RKO (cell line): ENCODE measurements around the gene IL36G.
"Not testable (repeated sequence)": the region's sequence is repeated elsewhere in the genome, so short reads cannot be mapped to it uniquely, and the experiment has no call there.

Experiments used
- DNase-seq: peaks from one replicate; pipeline ENCODE4 v3.0.0-alpha.2; 2016; ENCODE audit warnings: low spot score

The IL36G gene

DNA sequence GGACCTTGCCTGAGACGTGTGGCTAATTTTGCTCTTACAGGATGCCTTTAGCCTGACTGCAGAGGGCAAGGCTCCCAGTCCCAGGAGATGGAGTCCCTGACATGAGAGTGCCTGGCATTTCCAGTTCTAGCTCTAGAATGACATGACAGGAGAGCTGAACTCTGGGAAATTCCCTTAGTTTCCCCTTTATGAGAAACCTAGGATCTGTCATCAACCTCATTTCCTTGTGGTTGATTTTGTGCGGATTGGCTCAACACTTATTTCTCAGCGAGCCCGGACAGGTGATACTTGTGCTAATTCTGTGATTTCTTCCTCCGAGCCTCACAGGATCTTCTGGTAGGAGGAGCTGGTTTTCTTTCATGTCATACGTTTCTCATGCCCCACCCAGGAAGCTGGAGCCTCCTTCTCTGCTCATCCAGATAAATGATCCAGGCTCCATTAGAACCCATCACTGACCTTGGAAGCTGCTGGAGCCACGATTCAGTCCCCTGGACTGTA lies at the start of gene IL36G:
Gene IL36G, plus strand, starts transcription at position 448 of the 498 bp plus-strand sequence. CDS start 633 bp downstream, outside the sequence.
- DNase-seq: no peak

DNA sequence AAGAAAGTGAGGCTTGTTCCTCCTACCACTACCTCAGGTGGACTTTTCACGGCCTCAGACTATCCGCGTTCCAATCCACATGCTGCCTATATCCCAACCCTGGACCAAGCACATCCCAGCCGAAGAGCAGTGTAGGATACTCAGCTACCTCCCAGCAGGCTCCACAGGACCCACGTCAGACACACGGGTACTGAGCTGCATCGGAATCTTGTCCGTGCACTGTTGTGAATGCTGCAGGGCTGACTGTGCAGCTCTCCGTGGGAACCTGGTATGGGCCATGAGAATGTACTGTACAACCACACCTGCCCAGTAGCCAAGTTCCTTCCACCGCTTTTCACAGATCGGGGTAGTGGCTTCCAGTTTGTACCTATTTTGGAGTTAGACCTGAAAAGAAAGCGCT lies 44.5 kb upstream of the IL36G start:
- DNase-seq: no peak

DNA sequence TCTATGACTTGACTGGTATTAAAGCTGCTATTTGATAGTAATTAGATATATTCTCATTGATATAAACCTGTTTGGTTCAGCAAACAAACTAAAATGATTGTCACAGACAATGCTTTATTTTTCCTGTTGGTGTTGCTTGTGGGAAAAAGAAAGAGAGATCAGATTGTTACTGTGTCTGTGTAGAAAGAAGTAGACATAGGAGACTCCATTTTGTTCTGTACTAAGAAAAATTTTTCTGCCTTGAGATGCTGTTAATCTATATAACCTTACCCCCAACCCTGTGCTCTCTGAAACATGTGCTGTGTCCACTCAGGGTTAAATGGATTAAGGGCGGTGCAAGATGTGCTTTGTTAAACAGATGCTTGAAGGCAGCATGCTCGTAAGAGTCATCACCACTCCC lies 43.7 kb upstream of the IL36G start:
- DNase-seq: not testable (repeated sequence)

DNA sequence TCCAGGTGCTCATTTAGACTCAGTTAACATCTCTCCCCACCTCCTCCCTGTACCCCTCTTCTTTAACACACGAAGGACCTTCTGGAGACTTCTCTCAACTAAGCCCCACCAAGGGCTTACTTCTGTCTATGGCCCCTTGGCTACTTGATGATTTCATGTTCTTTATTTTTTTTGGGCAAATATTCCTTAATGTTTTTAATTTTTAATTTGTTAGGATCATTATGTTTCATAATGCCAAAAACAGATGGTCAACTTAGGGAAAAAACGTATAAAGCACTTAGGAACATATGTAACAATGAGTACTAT lies 40.9 kb upstream of the IL36G start:
- no peak for DNase-seq

DNA sequence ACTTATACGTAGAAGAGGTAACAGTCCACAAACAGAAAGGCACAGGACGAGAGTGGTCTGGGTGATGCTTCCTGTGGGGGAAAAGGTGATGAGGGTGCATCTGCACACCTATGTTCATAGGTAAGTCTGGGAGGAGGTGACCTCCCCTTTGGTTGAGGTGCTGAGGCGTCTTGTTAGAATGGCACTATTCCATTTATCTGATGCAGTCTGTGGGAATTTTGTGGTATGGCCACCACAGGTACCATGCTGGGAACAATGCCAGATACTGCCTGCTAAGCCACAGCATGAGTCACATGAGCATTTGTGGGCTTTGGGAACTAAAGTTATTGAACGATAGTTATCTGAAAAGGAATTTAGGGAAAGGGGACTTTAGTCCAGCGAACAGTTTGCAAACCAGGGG lies 38.9 kb upstream of the IL36G start:
- DNase-seq: no peak

DNA sequence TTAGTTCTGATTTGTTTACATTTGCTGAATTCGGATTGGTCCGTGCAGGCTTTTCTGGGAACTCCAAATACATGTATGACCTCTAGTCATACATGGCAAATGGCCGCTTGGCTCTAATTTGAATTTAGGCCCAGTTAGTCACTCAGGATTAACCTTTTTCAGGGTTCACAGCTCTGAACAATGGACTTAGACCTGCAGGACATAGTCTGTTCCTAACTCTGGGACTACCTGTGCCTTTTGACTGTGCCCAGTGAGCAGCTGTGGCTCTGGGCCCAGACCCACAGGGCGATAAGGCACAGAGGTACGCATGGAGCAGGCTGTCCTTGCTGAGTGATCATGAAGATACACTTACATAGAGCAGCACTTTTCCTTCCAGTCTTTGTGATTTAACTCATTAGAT lies 38.4 kb upstream of the IL36G start:
- DNase-seq: no peak

DNA sequence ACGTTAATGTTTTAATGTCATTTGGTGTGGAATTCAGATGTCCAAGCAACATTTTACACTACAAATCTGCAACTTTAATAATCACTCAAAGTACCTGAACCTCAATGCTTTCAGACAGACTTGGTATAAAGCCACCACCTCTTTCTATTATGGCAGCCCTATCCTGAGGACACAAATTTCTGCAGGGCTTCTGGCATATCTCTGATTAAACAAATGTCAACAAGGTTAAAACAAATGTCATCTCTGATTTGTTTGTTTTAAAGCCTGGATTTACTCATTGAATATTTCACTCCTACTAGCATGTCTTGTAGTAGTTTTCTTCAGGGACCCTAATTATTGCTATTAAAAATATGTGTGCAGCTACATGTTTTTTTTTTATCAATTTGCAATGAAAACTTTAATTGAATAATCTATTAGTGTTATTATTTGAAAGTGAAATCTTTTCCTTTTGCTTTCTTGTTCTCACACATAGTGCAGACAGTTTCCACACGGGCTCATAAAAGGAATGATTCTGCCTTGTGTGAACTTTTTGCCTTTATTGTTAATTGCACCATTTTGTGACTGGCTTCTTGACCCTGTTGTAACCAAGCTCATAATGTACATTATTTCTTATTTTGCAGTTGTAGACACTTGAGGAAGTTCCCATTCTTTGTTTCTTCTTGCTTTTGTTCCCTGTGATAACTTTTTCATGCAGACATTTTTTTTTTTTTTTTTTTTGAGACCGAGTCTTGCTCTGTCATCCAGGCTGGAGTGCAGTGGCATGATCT lies 36.8 kb upstream of the IL36G start:
- no peak for DNase-seq

DNA sequence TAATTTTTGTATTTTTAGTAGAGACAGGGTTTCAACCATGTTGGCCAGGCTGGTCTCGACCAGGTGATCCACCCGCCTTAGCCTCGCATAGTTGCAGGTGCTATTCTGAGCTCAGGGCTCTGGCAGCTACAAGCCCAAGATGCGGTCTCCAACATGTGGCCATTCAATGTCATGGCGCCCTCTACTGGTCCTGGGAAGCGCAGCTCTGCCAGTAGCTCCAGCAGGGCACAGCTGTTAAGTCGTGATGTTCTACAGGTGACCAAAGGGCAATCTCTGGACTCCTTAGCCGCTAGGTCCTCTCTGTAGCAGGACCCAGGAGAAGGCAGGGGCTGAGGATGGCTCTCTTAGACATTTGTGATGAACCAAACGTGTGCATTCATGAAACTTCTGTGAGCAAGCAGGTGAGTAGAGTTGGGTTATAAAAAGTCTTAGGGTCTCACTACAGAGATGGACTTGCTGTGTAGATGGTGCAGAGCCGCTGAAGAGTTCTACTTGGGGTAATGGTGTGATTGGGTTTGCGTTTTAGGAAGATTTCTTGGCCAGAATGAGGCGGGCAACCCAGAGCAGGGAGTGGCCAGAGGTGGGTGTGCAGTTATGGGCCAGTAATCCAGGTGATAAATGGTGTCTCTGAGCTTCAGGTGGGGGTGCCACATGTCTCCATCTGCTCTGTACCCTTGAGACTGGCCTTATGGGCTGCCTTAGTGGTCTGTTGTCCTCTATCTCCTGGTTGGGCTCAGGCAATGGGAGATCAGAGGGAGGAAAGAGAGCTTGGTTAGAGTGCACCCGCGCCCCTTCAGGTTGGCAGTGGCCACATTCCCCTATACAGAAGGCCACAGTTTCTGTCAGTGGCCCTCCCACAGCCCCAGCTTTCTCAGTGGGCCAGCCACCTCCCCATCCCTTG lies 35.8 kb upstream of the IL36G start:
- DNase-seq: peak; percentile 52

DNA sequence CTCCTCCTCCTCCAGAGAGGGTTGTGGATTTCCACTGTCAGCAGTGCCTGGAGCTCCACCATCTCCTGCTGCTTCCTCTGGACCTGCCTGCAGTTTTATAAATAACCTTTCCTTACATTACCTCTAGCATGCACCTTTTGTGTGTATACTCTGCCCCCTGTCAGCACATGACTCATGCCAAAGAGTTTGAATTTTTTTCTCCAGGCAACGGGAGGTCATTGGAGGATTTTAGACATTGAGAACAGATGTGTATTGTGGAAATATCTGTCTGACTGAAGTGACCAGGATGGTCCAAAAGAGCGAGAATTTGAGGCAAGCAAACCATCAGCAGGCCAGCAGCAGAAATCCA lies 35.2 kb upstream of the IL36G start:
- DNase-seq: no peak

DNA sequence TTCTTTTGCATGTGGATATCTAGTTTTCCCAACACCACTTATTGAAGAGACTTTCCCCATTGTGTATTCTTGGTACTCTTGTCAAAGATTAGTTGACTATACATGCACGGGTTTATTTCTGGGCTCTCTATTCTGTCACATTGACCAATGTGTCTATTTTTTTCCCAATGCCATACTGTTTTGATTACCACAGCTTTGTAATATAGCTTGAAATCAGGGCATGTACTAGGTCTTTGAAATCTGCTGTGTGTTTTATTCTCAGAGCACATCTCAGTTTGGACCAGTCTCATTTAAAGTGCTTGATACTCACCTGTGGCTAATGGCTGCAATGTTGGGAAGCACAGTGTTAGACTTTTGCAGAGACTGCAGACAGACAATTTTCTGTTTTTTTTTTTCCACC lies 32.8 kb upstream of the IL36G start:
- DNase-seq: no peak

DNA sequence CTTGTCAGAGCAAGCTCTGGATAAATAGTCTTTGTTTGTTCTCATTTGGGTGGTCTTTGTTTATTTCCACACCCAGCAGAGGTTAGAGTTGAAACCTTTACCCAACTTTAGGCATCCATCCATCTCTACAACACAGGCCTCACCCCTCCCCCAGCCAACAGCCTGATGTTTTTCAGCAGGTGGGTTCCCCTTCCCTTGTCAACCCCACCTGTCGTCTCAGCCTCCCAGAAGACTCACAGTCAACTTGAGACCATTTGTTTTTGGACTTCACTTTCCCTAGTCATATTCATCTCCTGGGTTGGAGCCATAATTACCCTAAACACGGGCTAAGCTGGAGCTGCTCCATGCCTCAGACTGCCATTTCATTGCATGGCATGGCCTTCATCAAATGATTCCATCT lies 31.7 kb upstream of the IL36G start:
- DNase-seq: no peak

DNA sequence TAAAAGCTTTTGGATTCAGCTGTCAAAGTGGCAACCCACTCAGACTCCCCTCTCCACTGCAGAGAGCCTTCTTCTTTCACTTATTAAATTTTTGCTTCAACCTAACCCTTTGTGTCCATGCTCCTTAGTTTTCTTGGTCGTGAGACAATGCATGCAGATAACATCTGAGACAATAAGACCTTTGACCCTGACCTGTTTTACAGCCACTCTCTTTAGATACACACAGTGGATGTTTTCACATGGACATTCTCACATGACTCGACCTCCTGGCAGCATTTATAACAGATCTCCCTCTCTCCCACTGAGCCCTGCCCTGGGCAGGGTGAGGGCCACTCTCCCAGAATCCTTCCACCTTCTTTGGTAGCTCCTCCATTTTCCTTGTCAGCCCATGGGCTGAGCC lies 30.4 kb upstream of the IL36G start:
- DNase-seq: no peak

DNA sequence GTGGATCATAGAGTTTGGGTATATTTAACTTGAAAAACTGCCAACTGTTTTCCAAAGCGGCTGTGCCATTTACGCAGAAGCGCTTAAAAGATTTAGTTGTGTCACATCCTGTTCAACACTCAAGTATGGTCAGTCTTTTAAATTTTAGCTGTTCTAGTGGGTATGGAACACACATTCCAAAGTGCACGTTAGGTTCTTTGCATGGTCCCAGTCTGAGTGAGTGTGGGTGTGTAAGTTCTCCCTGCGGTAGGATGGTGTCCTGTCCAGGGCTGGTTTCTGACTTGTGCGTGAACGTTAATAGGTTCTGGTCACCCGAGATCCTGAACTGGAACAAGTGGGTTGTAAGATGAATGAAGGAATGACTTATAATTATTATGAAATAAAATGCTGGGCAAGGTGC lies 28.4 kb upstream of the IL36G start:
- DNase-seq: no peak

DNA sequence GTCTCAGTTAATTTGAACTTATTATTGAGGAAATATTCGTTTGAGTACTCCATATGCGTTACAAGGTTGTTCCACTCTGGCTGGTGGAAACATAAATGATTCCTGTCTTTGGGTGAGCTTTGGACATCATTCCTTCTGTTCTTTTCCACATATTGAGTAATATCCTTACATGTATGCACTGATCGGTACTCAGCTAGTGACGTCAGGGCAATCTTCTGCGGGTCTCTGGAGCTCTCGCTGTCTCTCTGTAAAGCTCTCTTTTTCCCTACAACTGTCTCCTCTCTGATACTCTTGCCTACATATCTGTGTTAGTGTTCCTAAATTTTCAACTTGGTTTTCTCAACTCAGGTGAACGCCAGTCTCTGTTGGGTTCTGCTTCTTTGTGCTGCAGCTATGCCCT lies 23.4 kb upstream of the IL36G start:
- DNase-seq: no peak

DNA sequence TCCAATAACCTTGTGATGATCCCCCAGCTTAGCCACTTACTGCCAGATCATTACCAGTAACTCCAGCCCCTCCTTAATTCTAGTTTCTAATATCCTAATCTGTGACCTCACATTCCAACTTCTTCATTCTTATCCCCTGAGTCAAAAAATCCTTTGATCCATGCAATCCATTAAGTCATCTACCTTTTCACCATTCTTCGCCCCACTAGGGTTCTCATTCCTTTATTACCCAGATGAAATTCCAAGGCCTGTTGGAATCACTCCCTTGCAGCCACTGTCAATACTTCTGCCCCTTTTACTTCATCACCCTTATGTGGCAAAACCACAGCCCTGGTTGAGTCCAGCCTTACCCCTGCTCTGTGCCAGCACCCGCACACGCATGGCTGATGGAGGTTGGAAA lies 20.3 kb upstream of the IL36G start:
- no peak for DNase-seq

DNA sequence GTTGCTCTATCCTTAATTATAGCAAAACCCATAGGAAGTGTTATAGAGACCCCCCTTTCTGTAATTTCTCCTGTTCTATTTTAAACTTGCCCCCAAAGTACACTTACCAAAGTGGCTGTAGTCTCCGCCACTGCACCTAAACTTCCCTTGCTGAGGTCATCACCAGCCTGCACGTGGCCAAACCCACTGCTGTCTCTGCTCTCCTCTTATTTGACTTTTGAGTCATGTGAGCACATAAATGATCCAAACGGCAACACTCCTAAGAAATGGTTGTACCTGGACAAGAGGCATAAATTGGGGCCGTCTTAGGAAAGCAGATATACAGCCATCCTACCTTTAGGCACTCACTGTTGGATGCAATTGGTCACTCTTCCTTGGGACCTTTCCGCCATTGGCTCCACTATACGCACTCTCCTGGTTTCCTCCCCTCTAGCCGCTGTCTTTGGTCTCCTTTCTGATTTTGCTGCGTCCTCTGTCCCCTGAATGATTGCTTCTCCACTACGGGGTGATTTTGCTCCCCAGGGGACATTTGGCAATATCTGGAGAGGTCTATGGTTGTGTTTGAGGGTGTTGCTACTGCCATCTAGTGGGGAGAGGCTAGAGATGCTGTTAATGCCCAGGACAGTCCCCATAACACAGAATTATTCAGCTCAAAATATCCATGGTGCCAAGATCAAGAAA lies 19.2 kb upstream of the IL36G start:
- peak; percentile 64 for DNase-seq

DNA sequence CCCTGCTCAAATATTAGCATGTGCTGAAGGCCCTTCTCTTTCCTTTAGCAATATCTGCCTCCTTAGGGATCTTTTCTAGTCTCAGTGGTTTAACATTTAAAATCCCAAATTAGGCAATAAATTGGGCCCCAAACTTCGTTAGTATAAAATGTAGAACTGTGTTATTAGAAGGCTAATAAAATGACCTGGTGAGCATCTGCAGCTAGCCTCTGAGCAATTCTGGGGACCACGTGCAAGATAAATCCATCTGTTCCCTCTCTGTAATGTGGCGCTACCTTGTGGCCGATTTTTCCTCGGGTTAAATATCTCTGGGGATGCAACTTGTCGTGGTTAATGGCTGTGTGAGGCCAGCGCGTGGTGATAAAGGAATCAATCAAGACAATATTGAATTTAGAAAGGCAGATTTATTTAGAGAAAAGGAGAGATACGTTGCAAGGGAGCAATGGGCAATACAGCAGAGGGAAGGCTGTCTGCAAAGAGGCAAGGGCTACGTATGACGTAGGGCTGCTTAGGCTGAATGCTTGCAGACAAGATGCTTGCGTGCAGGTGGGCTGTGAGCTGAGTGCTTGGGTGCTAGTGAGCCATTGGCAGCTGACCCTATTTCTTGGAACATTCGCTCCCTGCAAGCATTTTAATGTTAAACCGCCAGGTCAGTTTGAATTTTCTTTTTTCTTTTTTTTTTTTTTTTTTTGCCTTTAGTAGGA lies 18.5 kb upstream of the IL36G start:
- peak; percentile 5 for DNase-seq

DNA sequence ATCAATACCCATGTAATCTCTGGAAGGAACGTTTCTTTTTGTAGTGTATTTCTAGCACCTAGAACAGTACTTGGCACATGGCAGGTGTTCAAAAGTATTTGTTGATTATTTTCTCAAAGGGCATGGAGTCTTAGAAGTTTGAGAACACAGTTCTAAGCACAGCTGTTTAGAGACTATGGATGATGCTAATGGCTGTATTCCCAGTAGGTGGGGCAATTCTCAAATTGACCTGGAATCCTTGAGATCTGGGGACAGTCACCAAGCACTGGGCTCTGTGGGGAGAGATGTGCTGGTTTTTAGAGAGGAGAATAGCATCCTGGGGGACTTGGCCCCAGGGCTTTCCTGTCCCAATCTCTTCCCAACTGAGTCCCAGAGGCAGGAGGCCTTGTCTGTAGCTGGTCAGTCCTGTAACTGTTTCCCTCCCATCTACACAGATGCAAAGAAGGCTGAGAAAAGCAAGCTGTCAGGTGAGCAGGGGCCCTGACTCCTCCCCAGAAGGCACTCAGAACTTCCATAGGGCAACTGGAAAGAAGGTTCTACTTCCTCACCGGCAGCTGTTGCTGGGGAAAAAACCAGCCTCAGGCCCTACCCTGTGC lies 17.5 kb upstream of the IL36G start:
- DNase-seq: no peak

DNA sequence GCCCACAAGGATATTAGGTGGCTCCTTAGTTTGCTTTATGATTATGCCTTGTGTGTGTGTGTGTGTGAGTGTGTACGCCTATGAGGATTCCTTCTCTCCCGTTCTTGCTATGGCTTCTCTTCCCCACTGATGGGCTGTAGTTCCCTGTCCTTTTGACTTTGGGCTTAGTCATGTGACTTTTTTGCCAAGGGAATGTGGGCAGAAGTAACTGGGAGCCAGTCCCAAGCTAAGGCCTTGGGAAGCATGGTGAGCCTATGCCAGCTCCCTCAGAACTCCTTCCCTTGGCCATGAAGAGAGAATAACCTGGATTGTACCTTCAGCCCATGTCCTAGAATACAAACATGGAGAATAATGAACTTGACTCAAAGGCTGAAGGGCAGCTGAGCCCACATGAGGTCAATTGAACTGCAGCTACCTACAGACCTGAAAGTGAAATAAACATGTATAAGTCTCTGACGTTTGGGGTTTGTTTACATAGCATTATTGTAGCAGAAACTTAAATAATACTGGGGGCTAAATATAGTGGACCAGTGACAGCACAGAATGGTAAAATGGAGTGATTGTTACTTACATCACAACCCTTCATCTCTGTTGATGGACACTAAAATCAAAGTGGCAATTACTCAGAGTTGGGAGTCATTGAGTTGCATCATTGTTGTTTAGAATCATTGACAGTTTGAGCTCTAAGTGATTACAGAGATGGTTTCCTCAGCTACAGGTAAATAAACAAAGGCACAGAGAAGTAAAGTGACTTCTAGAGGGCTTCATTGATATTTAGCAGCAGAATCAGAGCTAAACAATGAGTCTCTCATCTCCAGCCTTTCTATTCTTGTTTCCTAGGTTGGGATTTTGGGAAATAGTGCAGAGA lies 15.3 kb upstream of the IL36G start:
- DNase-seq: no peak

DNA sequence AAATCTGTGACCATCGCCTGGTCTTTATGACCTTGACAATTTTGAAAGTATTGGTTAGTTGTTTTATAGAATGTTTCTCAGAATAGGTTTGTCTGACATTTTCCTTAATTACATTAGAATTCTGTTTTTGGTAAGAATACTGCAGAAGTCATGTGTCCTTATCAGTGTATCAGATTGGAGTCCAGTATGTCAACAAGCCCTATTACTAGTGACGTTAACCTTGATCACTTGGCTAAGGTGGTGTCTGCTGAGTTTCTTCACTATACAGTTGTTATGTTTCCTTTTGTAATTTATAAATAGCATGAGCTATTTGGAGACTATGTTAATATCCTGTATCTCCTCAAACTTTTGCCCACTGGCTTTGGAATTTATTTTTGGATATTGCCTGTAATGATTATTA lies 10.8 kb upstream of the IL36G start:
- no peak for DNase-seq
